HUDEP-2 (cell line): Measurements from ENCODE around the gene ABHD1.
"Not testable (repeated sequence)": the region's sequence is repeated elsewhere in the genome, so short reads cannot be mapped to it uniquely, and the experiment has no call there.

Experiments used
- DNase-seq, 76 experiments: peaks; one replicate each; lab custom pipeline; 2025; ENCODE audit not compliant: unreplicated experiment in 76 of 76; lab: John Stamatoyannopoulos, UW

Gene ABHD1

DNA sequence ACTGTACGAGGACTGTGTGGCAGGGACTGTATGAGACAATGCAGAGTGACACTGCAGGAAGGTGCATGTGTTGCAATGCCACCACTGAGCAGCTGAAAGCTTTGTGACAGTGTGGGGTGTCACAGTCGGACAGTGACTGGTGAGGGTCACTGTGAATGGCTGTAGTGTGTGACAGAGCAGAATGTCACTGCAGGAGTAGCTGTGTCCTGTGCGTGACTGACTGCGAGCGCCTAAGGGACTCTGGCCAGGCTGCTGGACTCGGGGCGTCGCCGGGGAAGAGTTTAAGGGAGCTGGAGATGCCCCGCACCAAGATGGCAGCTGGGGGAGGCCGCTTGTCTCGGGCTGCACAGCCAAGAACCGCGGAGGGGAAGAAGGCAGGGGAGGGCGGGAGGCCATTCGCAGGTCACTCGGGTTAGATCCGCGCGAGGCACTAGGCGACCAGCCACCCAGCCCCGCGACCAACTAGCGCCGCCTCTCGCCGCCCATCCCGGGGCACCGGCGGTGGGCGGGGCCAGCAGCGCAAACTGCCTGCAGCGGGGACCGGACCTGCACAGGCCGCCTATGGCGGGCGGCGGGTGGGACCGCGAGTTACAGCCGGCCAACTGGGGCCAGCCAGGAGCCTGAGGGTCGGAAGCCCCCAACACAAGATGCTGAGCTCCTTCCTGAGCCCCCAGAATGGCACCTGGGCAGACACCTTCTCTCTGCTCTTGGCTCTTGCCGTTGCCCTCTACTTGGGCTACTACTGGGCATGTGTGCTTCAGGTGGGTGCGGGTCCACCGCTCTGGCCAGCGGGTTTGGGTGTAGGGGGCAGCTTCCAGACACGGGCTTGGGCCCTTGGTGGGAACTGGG, at the start of gene ABHD1:
Gene ABHD1, plus strand, starts transcription at position 514 of the 849 bp plus-strand sequence. Its CDS starts 134 bp downstream, at position 648.
- DNase-seq: peak in 26 of 76 experiments; percentile 8 to 65 (median 28)

DNA sequence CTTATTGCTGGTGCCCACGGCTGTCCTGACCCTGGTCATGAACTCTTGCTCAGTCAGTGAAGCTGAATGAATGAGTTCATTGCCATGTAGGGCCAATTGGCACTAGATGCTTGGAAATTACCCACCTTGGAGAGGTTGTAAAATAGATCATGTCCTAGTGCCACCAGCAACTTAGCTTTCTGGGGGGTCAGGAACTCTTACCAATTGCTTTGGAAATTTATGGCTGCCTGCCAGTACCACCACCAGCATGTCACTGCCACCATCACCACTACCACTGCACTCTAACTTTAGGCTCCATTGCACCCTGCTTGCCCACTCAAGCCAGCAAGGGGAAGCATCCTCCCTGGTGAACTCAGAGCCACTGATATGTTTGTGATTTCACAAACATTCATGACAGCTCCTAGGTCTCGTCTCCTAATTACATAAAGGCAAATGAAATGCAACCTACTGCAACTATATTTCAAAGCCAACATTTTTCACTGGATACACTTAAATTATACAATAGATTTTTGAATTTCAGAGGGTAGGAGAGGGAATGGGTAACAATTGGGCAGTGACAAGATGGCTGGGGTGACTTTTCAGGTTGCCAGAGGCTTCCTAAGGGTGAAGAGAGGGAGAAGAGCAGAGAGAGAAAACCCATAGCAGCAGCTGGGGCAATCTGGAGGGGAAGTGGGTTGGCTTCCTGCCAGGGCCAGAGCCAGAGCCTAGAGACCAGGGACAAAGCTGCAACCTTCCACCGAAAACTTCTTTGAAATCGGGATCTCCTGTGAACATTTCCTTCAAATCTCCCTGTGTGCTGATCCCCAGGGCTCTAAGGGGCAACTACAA, 48.7 kb upstream of the ABHD1 start:
- no peak for DNase-seq

GRCh38 chr2:27075566-27075871, 48.1 kb upstream of the ABHD1 start:
- DNase-seq: not testable (repeated sequence)

GRCh38 chr2:27076323-27076722, 47.3 kb upstream of the ABHD1 start:
- no peak for DNase-seq

GRCh38 chr2:27077231-27077630, 46.4 kb upstream of the ABHD1 start:
- DNase-seq: no peak

DNA sequence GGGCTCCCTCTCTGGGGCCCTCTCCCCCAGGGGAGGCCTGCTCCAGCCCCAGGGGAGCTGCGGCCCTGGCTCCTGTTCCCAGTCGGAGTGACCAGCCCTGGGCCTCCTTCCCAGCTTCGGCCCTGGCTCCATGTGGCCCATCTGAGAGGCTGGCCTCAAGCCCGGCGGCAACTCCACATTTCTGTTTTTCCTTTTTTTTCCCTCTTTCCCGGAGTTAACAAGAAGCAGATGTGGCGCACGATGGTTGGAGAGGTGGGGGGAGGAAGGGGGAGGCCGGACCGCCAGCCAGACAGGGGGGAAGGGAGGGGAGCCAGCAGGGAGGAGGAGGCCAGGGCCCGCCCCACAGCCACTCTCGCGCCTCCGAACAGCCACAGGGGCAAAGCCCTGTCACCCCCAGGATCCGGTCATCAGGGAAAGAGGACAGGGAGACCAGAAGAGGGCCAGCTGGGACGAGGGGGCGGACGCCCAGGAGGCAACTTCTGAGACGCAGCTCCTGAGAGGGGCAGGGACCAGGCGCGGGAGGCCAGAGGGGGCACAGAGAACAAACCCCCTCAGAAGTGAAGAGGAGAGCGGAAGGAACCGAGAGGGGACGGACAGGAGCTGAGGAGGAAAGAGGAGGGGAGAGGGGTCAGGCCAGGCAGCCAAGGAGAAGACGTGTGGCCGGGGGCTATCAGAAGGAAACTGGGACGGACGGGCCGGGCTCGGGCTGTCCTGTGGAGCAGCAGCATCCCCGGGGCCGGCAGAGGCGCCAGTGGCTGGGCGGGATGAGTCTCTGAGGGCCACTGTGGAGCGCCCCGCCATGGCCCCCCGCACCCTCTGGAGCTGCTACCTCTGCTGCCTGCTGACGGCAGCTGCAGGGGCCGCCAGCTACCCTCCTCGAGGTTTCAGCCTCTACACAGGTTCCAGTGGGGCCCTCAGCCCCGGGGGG, 45.1 kb upstream of the ABHD1 start, which contains the start of gene EMILIN1:
Gene EMILIN1, plus strand, starts transcription at position 349 of the 928 bp plus-strand sequence. Its CDS starts 451 bp downstream, at position 800.
- DNase-seq: no peak

DNA sequence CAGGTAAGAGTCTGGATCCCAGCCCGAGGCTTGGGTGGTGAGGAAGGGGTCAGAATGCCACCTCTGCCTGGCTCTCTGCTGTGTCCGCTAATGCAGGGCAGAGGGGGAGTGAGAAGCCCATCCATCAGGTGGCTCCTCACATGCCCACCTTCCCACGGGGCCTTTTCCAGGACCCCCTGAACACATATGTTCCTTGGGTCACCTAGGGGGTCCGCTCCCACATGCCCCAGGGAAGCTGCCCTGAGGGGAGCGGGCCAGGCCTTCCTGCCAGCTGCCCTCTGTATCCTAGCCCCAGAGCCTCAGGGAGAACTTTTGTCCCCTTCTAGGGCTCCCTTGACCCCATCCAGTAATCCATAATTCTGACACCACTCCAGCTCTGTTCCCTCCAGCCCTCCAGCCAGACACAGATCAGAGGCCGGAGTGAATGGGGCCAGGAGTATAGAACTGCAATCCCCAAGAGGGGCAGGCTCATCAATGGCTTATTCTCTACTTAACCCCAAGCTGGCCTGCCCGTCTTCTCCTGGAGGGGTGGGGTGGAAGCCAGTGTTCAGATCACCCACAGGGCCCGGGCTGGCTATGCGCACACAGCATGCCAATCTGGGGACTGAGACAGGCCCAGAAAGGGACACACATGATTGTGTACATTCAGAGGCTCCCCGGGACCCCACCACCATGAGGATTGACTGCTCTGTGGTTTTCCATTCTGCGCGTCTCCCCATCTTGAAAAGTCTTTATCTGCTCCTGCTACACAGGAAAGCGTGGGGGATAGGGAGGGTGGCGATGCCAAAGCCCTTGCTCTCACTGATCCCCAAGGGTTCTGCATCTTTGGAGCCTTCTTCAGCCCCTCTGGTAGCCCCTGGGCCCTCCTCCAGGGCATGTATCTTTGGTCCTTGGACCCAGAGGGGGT, 44.1 kb upstream of the ABHD1 start:
- no peak for DNase-seq

DNA sequence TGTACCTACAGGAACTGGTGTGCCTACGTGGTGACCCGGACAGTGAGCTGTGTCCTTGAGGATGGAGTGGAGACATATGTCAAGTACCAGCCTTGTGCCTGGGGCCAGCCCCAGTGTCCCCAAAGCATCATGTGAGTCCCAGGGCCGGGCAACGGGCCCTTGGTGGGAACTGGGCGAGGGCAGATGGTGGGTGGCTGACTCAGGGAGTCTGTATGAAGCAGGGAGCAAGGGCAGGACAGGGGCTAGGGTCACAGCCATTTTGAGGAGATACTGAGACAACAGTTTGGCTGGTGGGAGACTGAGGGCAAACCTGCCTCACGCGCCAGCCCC, 43.5 kb upstream of the ABHD1 start:
- no peak for DNase-seq

GRCh38 chr2:27080603-27080936, 43.0 kb upstream of the ABHD1 start:
- no peak for DNase-seq

DNA sequence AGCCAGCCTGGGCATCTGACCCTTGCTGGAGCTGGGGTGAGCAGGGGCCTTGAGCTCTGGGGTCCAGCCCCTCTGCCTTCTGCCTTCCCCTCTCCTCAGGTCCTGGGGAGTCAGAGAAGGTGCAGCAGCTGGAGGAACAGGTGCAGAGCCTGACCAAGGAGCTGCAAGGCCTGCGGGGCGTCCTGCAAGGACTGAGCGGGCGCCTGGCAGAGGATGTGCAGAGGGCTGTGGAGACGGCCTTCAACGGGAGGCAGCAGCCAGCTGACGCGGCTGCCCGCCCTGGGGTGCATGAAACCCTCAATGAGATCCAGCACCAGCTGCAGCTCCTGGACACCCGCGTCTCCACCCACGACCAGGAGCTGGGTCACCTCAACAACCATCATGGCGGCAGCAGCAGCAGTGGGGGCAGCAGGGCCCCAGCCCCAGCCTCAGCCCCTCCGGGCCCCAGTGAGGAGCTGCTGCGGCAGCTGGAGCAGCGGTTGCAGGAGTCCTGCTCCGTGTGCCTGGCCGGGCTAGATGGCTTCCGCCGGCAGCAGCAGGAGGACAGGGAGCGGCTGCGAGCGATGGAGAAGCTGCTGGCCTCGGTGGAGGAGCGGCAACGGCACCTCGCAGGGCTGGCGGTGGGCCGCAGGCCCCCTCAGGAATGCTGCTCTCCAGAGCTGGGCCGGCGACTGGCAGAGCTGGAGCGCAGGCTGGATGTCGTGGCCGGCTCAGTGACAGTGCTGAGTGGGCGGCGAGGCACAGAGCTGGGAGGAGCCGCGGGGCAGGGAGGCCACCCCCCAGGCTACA, 41.4 kb upstream of the ABHD1 start:
- DNase-seq: peak in 20 of 76 experiments; percentile 12 to 75 (median 34)

DNA sequence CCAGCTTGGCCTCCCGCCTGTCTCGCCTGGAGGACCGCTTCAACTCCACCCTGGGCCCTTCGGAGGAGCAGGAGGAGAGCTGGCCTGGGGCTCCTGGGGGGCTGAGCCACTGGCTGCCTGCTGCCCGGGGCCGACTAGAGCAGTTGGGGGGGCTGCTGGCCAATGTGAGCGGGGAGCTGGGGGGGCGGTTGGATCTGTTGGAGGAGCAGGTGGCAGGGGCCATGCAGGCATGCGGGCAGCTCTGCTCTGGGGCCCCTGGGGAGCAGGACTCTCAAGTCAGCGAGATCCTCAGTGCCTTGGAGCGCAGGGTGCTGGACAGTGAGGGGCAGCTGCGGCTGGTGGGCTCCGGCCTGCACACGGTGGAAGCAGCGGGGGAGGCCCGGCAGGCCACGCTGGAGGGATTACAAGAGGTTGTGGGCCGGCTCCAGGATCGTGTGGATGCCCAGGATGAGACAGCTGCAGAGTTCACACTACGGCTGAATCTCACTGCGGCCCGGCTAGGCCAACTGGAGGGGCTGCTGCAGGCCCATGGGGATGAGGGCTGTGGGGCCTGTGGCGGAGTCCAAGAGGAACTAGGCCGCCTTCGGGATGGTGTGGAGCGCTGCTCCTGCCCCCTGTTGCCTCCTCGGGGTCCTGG, 40.7 kb upstream of the ABHD1 start:
- peak in 1 of 76 experiments; percentile 16 for DNase-seq

DNA sequence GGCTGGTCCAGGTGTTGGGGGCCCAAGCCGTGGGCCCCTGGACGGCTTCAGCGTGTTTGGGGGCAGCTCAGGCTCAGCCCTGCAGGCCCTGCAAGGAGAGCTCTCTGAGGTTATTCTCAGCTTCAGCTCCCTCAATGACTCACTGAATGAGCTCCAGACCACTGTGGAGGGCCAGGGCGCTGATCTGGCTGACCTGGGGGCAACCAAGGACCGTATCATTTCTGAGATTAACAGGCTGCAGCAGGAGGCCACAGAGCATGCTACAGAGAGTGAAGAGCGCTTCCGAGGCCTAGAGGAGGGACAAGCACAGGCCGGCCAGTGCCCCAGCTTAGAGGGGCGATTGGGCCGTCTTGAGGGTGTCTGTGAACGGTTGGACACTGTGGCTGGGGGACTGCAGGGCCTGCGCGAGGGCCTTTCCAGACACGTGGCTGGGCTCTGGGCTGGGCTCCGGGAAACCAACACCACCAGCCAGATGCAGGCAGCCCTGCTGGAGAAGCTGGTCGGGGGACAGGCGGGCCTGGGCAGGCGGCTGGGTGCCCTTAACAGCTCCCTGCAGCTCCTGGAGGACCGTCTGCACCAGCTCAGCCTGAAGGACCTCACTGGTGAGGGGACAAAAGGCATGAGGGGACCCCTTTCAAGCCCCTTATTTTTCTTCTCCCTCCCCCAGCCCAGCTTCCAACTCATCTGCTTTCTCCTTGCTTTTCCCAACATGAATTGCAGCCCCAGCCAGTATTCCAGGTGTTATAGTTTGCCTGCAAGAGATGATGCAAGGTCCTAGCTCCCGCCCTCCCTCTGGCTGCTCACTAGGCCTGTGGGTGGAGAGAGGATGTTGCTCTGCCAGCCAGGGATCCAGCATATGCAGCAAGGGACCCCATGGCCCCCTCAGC, 40.0 kb upstream of the ABHD1 start:
- no peak for DNase-seq

GRCh38 chr2:27084297-27085061, 39.1 kb upstream of the ABHD1 start:
- no peak for DNase-seq

- no peak for DNase-seq
These were observed 38.4 kb upstream of the ABHD1 start for GRCh38 chr2:27085062-27085672.

DNA sequence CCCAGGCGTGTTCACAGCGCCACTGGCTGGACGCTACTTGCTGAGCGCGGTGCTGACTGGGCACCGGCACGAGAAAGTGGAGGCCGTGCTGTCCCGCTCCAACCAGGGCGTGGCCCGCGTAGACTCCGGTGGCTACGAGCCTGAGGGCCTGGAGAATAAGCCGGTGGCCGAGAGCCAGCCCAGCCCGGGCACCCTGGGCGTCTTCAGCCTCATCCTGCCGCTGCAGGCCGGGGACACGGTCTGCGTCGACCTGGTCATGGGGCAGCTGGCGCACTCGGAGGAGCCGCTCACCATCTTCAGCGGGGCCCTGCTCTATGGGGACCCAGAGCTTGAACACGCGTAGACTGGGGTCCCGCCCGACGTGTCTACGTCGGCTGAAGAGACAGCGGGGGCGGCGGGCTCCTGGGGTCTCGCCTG, 37.9 kb upstream of the ABHD1 start:
- peak in 62 of 76 experiments; percentile 5 to 83 (median 50) for DNase-seq

DNA sequence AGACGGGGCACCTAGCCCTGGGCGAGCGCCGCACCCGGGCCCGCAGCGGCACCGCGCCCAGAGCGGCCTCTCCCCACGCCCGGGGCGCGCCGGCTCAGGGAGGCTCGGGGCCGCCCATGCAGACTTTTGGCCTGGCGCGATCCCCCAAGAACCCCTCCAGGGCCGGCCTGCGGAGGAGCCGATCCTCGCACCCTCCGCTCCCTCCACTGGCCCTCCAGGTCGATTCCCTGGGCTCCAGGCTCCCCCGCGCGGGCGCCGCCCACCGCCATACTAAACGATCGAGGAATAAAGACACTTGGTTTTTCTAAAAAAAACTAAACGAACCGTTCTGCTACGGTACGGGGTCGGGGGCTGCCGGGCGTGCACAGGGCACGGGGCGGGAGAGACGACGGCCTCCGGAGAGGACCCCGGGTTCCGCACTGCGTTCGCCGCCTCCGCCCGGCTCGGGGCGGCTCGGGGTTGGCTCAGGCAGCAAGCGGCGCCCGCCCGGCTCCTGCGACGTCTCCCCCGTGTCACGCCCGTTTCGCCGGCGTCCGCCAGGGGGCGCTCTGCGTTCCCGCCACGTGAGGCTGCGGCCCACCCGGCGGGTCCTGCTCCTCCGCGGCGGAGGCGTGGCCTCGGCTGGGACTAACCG, 37.4 kb upstream of the ABHD1 start:
- peak in 75 of 76 experiments; percentile 10 to 97 (median 91) for DNase-seq
